GM10266 (cell line): ENCODE measurements around the gene SVBP.

Source experiments
- DNase-seq: peaks from one replicate; pipeline ENCODE4 v3.0.0; 2012; ENCODE audit errors: extremely low spot score
- CTCF ChIP-seq: IDR thresholded peaks from 2 replicates; pipeline ENCODE4 v1.5.1; 2012; ENCODE audit warnings: mild to moderate bottlenecking, low read depth; ENCODE audit not compliant: control insufficient read depth, insufficient read depth; ENCODE audit errors: missing control alignments

The SVBP gene

GRCh38 chr1:42847111-42847595 lies 30.0 kb upstream of the SVBP start:
- TF ChIP-seq CTCF = no peak
- no peak for DNase-seq

GRCh38 chr1:42846257-42847110 lies 29.3 kb upstream of the SVBP start, which contains the start of gene ZNF691:
Gene ZNF691 (plus strand): TSS chr1:42846613. CDS start chr1:42849659, 3,046 bp downstream.
- TF ChIP-seq CTCF = peak; percentile 46
- peak; percentile 93 for DNase-seq

- no peak for DNase-seq
- no peak for TF ChIP-seq CTCF
Observed at GRCh38 chr1:42845866-42846256, 28.7 kb upstream of the SVBP start.

- no peak for TF ChIP-seq CTCF
- no peak for DNase-seq
Observed at GRCh38 chr1:42845193-42845592, 28.0 kb upstream of the SVBP start.

- no peak for DNase-seq
- TF ChIP-seq CTCF = no peak
Observed at GRCh38 chr1:42844592-42845140, 27.5 kb upstream of the SVBP start.

- DNase-seq = no peak
- TF ChIP-seq CTCF = no peak
Observed at GRCh38 chr1:42841440-42842147, 24.4 kb upstream of the SVBP start.

- no peak for DNase-seq
- TF ChIP-seq CTCF = no peak
Observed at GRCh38 chr1:42841010-42841409, 23.8 kb upstream of the SVBP start.
